PC-9 (cell line): ENCODE results near the gene POLA1. TPM values are rescaled to one million over a fixed set of nuclear protein-coding genes. Genes with fewer than 3 reads are reported as not detected.

Experiments used
- BruUV-seq: library from RNA; stranded (reverse); fragments of 400-500 nt; replicated peaks from 2 replicates; lab custom pipeline; 2021; lab: Mats Ljungman, UMichigan
- CTCF ChIA-PET: fragments of 300-600 bp; sonication (Branson Sonifier 250); formaldehyde crosslinking; loops from one replicate; lab custom pipeline; 2022; ENCODE audit warnings: antibody characterized with exemption; lab: Charles Lee
- POLR2A ChIA-PET: fragments of 300-600 bp; sonication (Branson Sonifier 250); formaldehyde crosslinking; loops from one replicate; lab custom pipeline; 2022; ENCODE audit warnings: antibody characterized with exemption; ENCODE audit not compliant: unreplicated experiment; lab: Charles Lee
- DNase-seq, 2 experiments: peaks; one replicate each; pipeline versions ENCODE4 v3.0.0 to v3.0.0-alpha.2; 2015 to 2022; ENCODE audit warnings: mixed read lengths in 1 of 2
- H2AFZ ChIP-seq: fragments of 200-600 bp; sonication (generic); 2 replicates; pipeline ENCODE4 v1.8.1; 2017; ENCODE audit warnings: antibody characterized with exemption
- H3F3A ChIP-seq: fragments of 200-600 bp; sonication (generic); 2 replicates; pipeline ENCODE4 v1.8.1; 2017; ENCODE audit warnings: antibody characterized with exemption, mild to moderate bottlenecking, low read depth; ENCODE audit not compliant: insufficient read depth
- H3K27ac ChIP-seq: fragments of 200-600 bp; sonication (generic); 2 replicates; pipeline ENCODE4 v1.6.1; 2016; ENCODE audit warnings: mixed run types
- H3K27me3 ChIP-seq: fragments of 200-600 bp; sonication (generic); 2 replicates; pipeline ENCODE4 v1.6.1; 2016; ENCODE audit warnings: low read depth, mixed run types; ENCODE audit not compliant: insufficient read depth
- H3K36me3 ChIP-seq: fragments of 200-600 bp; sonication (generic); 2 replicates; pipeline ENCODE4 v1.6.1; 2016; ENCODE audit warnings: low read depth, mixed run types
- H3K4me1 ChIP-seq: fragments of 200-600 bp; sonication (generic); replicated peaks from 2 replicates; pipeline ENCODE4 v1.6.1; 2016; ENCODE audit warnings: mixed run types; ENCODE audit not compliant: insufficient read depth
- H3K4me2 ChIP-seq: fragments of 200-600 bp; sonication (generic); 2 replicates; pipeline ENCODE4 v1.6.1; 2017; ENCODE audit warnings: mixed run types
- H3K4me3 ChIP-seq: fragments of 200-600 bp; sonication (generic); 2 replicates; pipeline ENCODE4 v1.6.1; 2016; ENCODE audit warnings: mixed run types
- H3K79me2 ChIP-seq: fragments of 200-600 bp; sonication (generic); 2 replicates; pipeline ENCODE4 v1.6.1; 2017; ENCODE audit warnings: low read depth, mixed run types
- H3K9me2 ChIP-seq: fragments of 200-600 bp; sonication (generic); 2 replicates; pipeline ENCODE4 v1.8.1; 2017; ENCODE audit warnings: mild to moderate bottlenecking; ENCODE audit not compliant: insufficient read depth
- H3K9me3 ChIP-seq: fragments of 200-600 bp; sonication (generic); 2 replicates; pipeline ENCODE4 v1.8.1; 2016; ENCODE audit warnings: low read depth; ENCODE audit not compliant: insufficient read depth
- H4K20me1 ChIP-seq: fragments of 200-600 bp; sonication (generic); 2 replicates; pipeline ENCODE4 v1.8.1; 2017; ENCODE audit not compliant: insufficient read depth
- EZH2 ChIP-seq: fragments of 200-600 bp; sonication (generic); IDR thresholded peaks from 2 replicates; pipeline ENCODE4 v1.8.0; 2017; ENCODE audit warnings: antibody characterized with exemption, low read depth
- intact Hi-C: fragments of 100-400 bp; cut with micrococcal nuclease; formaldehyde crosslinking; loops from one replicate; pipeline ENCODE4 v1.10.0; 2022; ENCODE audit not compliant: unreplicated experiment
- total RNA-seq: library from RNA; stranded (reverse); gene quantifications from 2 replicates; pipeline ENCODE4 v1.2.3, GENCODE V29; 2021
- TF ChIP-seq, protein P1 (sequence below): fragments of 200-600 bp; sonication (generic); conservative IDR thresholded peaks from 2 replicates; pipeline ENCODE4 v1.6.1; 2017; ENCODE audit warnings: mixed run types, antibody characterized with exemption, mild to moderate bottlenecking, moderate library complexity

The POLA1 gene
- total RNA-seq, 1 experiment from 2014 or later: 24.6 TPM

DNA sequence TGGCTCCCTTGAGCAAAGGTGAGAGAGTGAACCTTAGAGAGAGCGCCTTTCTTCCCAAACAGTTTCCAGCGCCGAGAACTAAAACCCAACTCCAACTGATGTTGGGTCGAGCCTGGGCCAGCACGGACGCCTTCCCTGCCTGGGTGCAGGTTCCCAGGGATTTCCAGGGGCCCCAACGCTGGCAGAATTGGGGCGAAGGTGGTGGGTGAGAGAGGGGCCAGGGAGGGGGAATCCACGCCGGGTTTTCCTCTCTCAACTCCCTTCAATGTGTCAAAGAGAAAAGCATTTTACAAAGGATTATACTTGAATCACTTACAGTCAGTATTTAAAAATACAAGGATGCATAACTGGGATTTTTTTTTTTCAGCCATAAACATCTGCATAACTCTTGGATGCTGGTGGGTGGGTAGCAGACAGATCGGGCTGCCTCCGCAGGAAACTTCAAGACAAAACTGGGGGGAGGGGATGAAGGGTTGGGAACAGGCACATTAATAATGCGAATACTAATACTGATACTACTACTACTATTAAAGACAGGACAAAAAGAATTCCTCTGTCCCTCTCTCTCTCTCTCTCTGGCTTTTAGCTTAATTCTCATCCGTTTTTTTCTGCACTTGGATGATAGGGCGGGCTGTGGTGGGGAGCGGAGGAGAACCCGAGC is 323.4 kb downstream of the POLA1 start:
- no peaks in the 10 kb centered on the region for H3F3A ChIP-seq
- ChIA-PET CTCF (no interaction called here), POLR2A (no interaction called here)
- intact Hi-C loops: loop anchor here (5.0 to 10.0 kb wide), 2 partner anchors 175 to 762 kb away; no protein-coding TSS in a partner anchor
- H3K79me2 ChIP-seq: no peaks in the 10 kb centered on the region
- no peak overlapping the region for H2AFZ ChIP-seq
- H3K36me3 ChIP-seq: no peaks in the 10 kb centered on the region
- H3K9me3 ChIP-seq: no peaks in the 10 kb centered on the region
- no peaks in the 10 kb centered on the region for H3K9me2 ChIP-seq
- BruUV-seq: no TSS peak
- DNase-seq: no peak
- no peaks in the 10 kb centered on the region for H3K4me1 ChIP-seq
- peaks cover 4% of the 10 kb centered on the region; the same call in 1 of the 2 replicates for H3K27me3 ChIP-seq
- no peaks in the 10 kb centered on the region for H4K20me1 ChIP-seq
- no peak overlapping the region for H3K4me2 ChIP-seq
- H3K27ac ChIP-seq: no peak overlapping the region
- H3K4me3 ChIP-seq: no peak overlapping the region
- TF ChIP-seq, protein P1, sequence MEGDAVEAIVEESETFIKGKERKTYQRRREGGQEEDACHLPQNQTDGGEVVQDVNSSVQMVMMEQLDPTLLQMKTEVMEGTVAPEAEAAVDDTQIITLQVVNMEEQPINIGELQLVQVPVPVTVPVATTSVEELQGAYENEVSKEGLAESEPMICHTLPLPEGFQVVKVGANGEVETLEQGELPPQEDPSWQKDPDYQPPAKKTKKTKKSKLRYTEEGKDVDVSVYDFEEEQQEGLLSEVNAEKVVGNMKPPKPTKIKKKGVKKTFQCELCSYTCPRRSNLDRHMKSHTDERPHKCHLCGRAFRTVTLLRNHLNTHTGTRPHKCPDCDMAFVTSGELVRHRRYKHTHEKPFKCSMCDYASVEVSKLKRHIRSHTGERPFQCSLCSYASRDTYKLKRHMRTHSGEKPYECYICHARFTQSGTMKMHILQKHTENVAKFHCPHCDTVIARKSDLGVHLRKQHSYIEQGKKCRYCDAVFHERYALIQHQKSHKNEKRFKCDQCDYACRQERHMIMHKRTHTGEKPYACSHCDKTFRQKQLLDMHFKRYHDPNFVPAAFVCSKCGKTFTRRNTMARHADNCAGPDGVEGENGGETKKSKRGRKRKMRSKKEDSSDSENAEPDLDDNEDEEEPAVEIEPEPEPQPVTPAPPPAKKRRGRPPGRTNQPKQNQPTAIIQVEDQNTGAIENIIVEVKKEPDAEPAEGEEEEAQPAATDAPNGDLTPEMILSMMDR: no peak
- TF ChIP-seq EZH2: no peak

DNA sequence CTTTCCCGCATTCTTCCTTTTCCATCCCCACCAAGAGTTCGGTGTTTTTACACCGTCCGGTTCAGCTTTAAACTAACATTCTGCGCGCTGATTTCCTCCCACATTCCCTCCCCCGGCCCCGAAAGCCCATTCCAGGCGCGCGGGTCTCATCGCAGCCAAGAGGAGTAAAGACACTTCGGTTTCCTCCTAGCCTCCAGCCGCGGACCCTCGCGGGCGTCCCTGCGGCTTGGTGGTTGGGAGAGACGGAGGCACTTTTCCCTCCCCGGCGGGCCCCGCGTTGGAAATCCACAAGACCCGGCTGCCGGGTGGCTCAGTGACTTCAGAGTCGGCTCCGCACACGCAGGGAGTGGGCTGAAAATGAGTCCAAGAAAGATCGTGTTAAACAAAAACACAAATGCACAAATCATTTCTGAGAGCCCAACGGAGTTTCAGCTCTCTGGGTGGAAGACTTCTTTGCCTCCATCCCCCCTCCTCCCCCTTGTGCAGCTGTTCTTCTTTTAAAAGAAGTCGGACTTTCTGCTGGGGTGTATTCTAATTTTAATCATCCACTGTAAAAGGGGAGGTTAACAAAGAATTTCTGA is 324.0 kb downstream of the POLA1 start:
- H3K4me3 ChIP-seq: no peak overlapping the region
- no peaks in the 10 kb centered on the region for H3K4me1 ChIP-seq
- no peaks in the 10 kb centered on the region for H3K9me3 ChIP-seq
- TF ChIP-seq, protein P1: no peak
- no peak for TF ChIP-seq EZH2
- DNase-seq: no peak
- BruUV-seq: no TSS peak
- no peak overlapping the region for H2AFZ ChIP-seq
- H3K4me2 ChIP-seq: no peak overlapping the region
- no peaks in the 10 kb centered on the region for H4K20me1 ChIP-seq
- peaks cover 4% of the 10 kb centered on the region; the same call in 1 of the 2 replicates for H3K27me3 ChIP-seq
- intact Hi-C loops: loop anchor here (5.0 to 10.0 kb wide), 2 partner anchors 175 to 763 kb away; no protein-coding TSS in a partner anchor
- H3K9me2 ChIP-seq: no peaks in the 10 kb centered on the region
- no peaks in the 10 kb centered on the region for H3K36me3 ChIP-seq
- ChIA-PET POLR2A (no interaction called here), CTCF (interaction anchor here (0.7 kb wide), 1 partner anchor 158 kb away, joined by 3 read pairs; no protein-coding TSS in a partner anchor)
- no peaks in the 10 kb centered on the region for H3K79me2 ChIP-seq
- no peak overlapping the region for H3K27ac ChIP-seq
- H3F3A ChIP-seq: no peaks in the 10 kb centered on the region

DNA sequence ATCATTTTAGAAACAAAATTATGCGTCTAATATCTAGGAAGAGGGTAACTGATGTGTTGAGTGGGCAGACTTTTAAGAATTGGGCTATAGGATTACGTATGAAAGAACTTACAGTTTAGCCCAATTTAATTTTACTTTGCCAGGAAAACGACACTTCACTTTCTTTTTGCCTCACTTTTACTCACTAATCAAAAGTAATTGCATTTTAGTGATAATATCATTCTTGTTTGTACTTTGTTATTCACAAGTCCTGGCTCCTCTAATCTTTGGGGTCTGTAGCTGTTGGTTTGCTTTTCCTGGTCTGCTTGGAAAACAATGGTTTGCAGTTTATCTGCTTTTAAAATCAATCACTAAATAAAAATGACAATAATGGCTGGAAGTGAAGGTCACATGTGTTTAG is 325.0 kb downstream of the POLA1 start:
- no peaks in the 10 kb centered on the region for H4K20me1 ChIP-seq
- no peak for DNase-seq
- H3F3A ChIP-seq: no peaks in the 10 kb centered on the region
- H3K9me2 ChIP-seq: no peaks in the 10 kb centered on the region
- no peak overlapping the region for H3K27ac ChIP-seq
- intact Hi-C loops: loop anchor here (5.0 to 10.0 kb wide), 2 partner anchors 176 to 764 kb away; no protein-coding TSS in a partner anchor
- peaks cover 8% of the 10 kb centered on the region; the same call in 1 of the 2 replicates for H3K27me3 ChIP-seq
- H3K4me3 ChIP-seq: no peak overlapping the region
- TF ChIP-seq, protein P1: no peak
- TF ChIP-seq EZH2: no peak
- no peaks in the 10 kb centered on the region for H3K36me3 ChIP-seq
- no peaks in the 10 kb centered on the region for H3K9me3 ChIP-seq
- ChIA-PET POLR2A (no interaction called here), CTCF (no interaction called here)
- no peak overlapping the region for H2AFZ ChIP-seq
- no peak overlapping the region for H3K4me2 ChIP-seq
- no TSS peak for BruUV-seq
- H3K4me1 ChIP-seq: no peaks in the 10 kb centered on the region
- H3K79me2 ChIP-seq: no peaks in the 10 kb centered on the region
